H1 (cell line): ENCODE data around the gene HABP2.

Experiments
- ASH2L ChIP-seq: fragments of 200-600, 300-600 bp; sonication (generic); IDR thresholded peaks from one replicate; pipeline ENCODE4 v1.7.1; 2017; ENCODE audit warnings: low read length
- BACH1 ChIP-seq: IDR thresholded peaks from 2 replicates; pipeline ENCODE4 v1.6.1; 2012; ENCODE audit warnings: low read length, improper control_type of control experiment
- CTCF ChIP-seq, 3 experiments: IDR thresholded peaks; 1 replicate in 2 of 3; 2 replicates in 1 of 3; pipeline versions ENCODE4 v1.5.1 to v1.6.1; 2011; ENCODE audit warnings: low read length in 3 of 3, mild to moderate bottlenecking in 3 of 3, inconsistent platforms in 2 of 3, low read depth in 1 of 3, moderate library complexity in 1 of 3; ENCODE audit not compliant: insufficient read depth in 1 of 3; ENCODE audit errors: control extremely low read depth in 1 of 3
- EP300 ChIP-seq, 2 experiments: IDR thresholded peaks; 1 replicate in 1 of 2; 2 replicates in 1 of 2; pipeline ENCODE4 v1.6.1; 2011 to 2012; ENCODE audit warnings: low read depth in 2 of 2, low read length in 2 of 2, mild to moderate bottlenecking in 2 of 2, borderline replicate concordance in 1 of 2, inconsistent platforms in 1 of 2, moderate library complexity in 1 of 2
- FOSL1 ChIP-seq: IDR thresholded peaks from 2 replicates; pipeline ENCODE4 v1.6.1; 2011; ENCODE audit warnings: mild to moderate bottlenecking, low read depth, low read length, moderate library complexity; ENCODE audit not compliant: insufficient read depth
- GABPA ChIP-seq: IDR thresholded peaks from 2 replicates; pipeline ENCODE4 v1.6.1; 2011; ENCODE audit warnings: mild to moderate bottlenecking, low read length, moderate library complexity, borderline replicate concordance; ENCODE audit not compliant: insufficient read depth
- GTF2F1 ChIP-seq: IDR thresholded peaks from 2 replicates; pipeline ENCODE4 v1.6.1; 2012; ENCODE audit warnings: low read depth, low read length, improper control_type of control experiment, borderline replicate concordance
- KDM1A ChIP-seq: fragments of 200-600, 300-600 bp; sonication (generic); IDR thresholded peaks from 2 replicates; pipeline ENCODE4 v1.7.1; 2016; ENCODE audit warnings: mild to moderate bottlenecking, low read length, borderline replicate concordance
- RXRA ChIP-seq: IDR thresholded peaks from 2 replicates; pipeline ENCODE4 v1.6.1; 2011; ENCODE audit warnings: low read depth, mild to moderate bottlenecking, low read length, moderate library complexity; ENCODE audit not compliant: insufficient read depth
- SIN3A ChIP-seq, 2 experiments: IDR thresholded peaks in 1 of 2; conservative IDR thresholded peaks in 1 of 2; 2 replicates each; pipeline ENCODE4 v1.6.1; 2011 to 2012; ENCODE audit warnings: low read length in 2 of 2, improper control_type of control experiment in 1 of 2, low read depth in 1 of 2, mild to moderate bottlenecking in 1 of 2
- SIX5 ChIP-seq: IDR thresholded peaks from 2 replicates; pipeline ENCODE4 v1.6.1; 2011; ENCODE audit warnings: mild to moderate bottlenecking, low read depth, low read length
- SP1 ChIP-seq: IDR thresholded peaks from 2 replicates; pipeline ENCODE4 v1.6.1; 2011; ENCODE audit warnings: low read depth, low read length

- TF ChIP-seq CTCF (IDR thresholded peaks at IDR 0.05; ENCODE audit: control extremely low read depth in 1 of 3, insufficient read depth in 1 of 3, low read depth in 1 of 3, low read length in 3 of 3) (no peak), BACH1 (no peak), FOSL1 (no peak), SIX5 (no peak), KDM1A (no peak), SP1 (no peak), RXRA (no peak), EP300 (IDR thresholded peaks at IDR 0.05; ENCODE audit: borderline replicate concordance in 1 of 2, low read depth in 2 of 2, low read length in 2 of 2) (no peak), ASH2L (no peak), GABPA (no peak), SIN3A (conservative IDR thresholded peaks at IDR 0.05 in 1 of 2, IDR thresholded peaks at IDR 0.05 in 1 of 2; ENCODE audit: low read depth in 1 of 2, low read length in 2 of 2) (no peak), GTF2F1 (no peak)
Observed at GRCh38 chr10:113589201-113589770, 36.4 kb downstream of the HABP2 start.
